ENCODE measurements around the gene ARAP2.

The ARAP2 gene
- total RNA-seq, result 273 to 364 (median 337) reads per million in 4 donors

- peak; percentile 61 to 78 (median 66) for DNase-seq
Measured at GRCh38 chr4:36244257-36245082, at the start of gene ARAP2. ARAP2 (minus strand) TSS chr4:36244514; CDS start chr4:36229486, 15,028 bp downstream.

- DNase-seq, result no peak
Measured at GRCh38 chr4:36292556-36293188, 48.4 kb upstream of the ARAP2 start.

- no peak for DNase-seq
Measured at GRCh38 chr4:36290641-36291040, 46.3 kb upstream of the ARAP2 start.

- no peak for DNase-seq
Measured at GRCh38 chr4:36288731-36289426, 44.6 kb upstream of the ARAP2 start.

GRCh38 chr4:36286481-36286871 is 42.2 kb upstream of the ARAP2 start:
- no peak for DNase-seq

GRCh38 chr4:36285784-36286480 is 41.6 kb upstream of the ARAP2 start:
- DNase-seq, result peak in 4 of 5 donors; percentile 20 to 97 (median 30)

- no peak for DNase-seq
Measured at GRCh38 chr4:36283912-36284465, 39.7 kb upstream of the ARAP2 start.

GRCh38 chr4:36282503-36283030 is 38.3 kb upstream of the ARAP2 start:
- DNase-seq, result no peak

GRCh38 chr4:36281384-36282106 is 37.2 kb upstream of the ARAP2 start, which contains the start of gene DTHD1:
DTHD1 (plus strand) TSS chr4:36281616; CDS start chr4:36281759, 143 bp downstream.
- DNase-seq, result peak in 1 of 5 donors; percentile 23

- DNase-seq, result no peak
Measured at GRCh38 chr4:36280555-36280954, 36.2 kb upstream of the ARAP2 start.

- DNase-seq, result peak in 1 of 5 donors; percentile 20
Measured at GRCh38 chr4:36278789-36279188, 34.5 kb upstream of the ARAP2 start.

- DNase-seq, result no peak
Measured at GRCh38 chr4:36277533-36277932, 33.2 kb upstream of the ARAP2 start.

GRCh38 chr4:36274158-36274557 is 29.8 kb upstream of the ARAP2 start:
- DNase-seq, result no peak

GRCh38 chr4:36273276-36273675 is 29.0 kb upstream of the ARAP2 start:
- DNase-seq, result no peak

- no peak for DNase-seq
Measured at GRCh38 chr4:36269533-36270173, 25.3 kb upstream of the ARAP2 start.

- peak in 4 of 5 donors; percentile 25 to 52 (median 38) for DNase-seq
Measured at GRCh38 chr4:36269101-36269500, 24.8 kb upstream of the ARAP2 start.

GRCh38 chr4:36267486-36268268 is 23.4 kb upstream of the ARAP2 start:
- DNase-seq, result peak in 1 of 5 donors; percentile 67

GRCh38 chr4:36264207-36264826 is 20.0 kb upstream of the ARAP2 start:
- no peak for DNase-seq

- no peak for DNase-seq
Measured at GRCh38 chr4:36260731-36261130, 16.4 kb upstream of the ARAP2 start.

Measured in T-helper 1 cell (primary cell).